GM13976 (cell line): ENCODE results near the gene SOX21.

ENCODE experiments used
- DNase-seq: peaks from one replicate; pipeline ENCODE4 v3.0.0; 2012; ENCODE audit warnings: low spot score
- CTCF ChIP-seq: IDR thresholded peaks from 2 replicates; pipeline ENCODE4 v1.5.1; 2012; ENCODE audit warnings: borderline replicate concordance, mild to moderate bottlenecking; ENCODE audit not compliant: insufficient read depth; ENCODE audit errors: extremely low read depth, missing control alignments, control extremely low read depth
- in situ Hi-C: fragments of 300-500 bp; cut with MboI; formaldehyde crosslinking; loops from one replicate; pipeline ENCODE4 v1.12.0; 2022; ENCODE audit warnings: low sequenced_read_pairs, mixed read lengths, inconsistent platforms; ENCODE audit not compliant: unreplicated experiment

Gene SOX21

GRCh38 chr13:94700536-94700935 lies 11.8 kb downstream of the SOX21 start:
- TF ChIP-seq CTCF = no peak
- in situ Hi-C loops = no loop called here
- no peak for DNase-seq

GRCh38 chr13:94700051-94700535 lies 12.3 kb downstream of the SOX21 start:
- in situ Hi-C loops = no loop called here
- no peak for TF ChIP-seq CTCF
- no peak for DNase-seq

GRCh38 chr13:94696171-94696570 lies 16.2 kb downstream of the SOX21 start:
- in situ Hi-C loops = no loop called here
- no peak for TF ChIP-seq CTCF
- DNase-seq = no peak

- no peak for TF ChIP-seq CTCF
- no peak for DNase-seq
- in situ Hi-C loops = no loop called here
Observed at GRCh38 chr13:94692030-94692429, 20.3 kb downstream of the SOX21 start.

- no peak for TF ChIP-seq CTCF
- DNase-seq = no peak
- in situ Hi-C loops = no loop called here
Observed at GRCh38 chr13:94683409-94683808, 28.9 kb downstream of the SOX21 start.

- no peak for DNase-seq
- TF ChIP-seq CTCF = no peak
- in situ Hi-C loops = no loop called here
Observed at GRCh38 chr13:94682229-94682628, 30.1 kb downstream of the SOX21 start.

GRCh38 chr13:94679614-94680013 lies 32.7 kb downstream of the SOX21 start:
- no peak for TF ChIP-seq CTCF
- DNase-seq = no peak
- in situ Hi-C loops = no loop called here
